ENCODE results near the gene PTPRD.

The PTPRD gene

DNA sequence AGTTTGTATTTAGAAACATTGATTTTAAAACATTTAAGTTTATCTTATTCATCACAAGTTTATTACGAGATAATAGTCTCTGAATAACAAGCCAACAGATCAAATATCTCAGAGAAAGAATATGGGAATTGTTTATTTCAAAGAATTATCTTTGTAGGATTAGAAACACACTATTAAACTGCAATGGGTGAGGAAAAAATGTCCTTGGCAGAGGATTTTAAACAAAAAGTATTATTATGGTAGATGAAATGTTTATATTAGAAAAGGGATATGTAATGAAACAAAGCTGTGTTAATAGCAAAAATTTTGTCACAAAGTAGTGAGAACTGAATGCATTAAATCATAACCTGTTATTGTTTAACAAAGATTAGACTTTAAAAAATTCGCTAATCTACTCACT lies 1430.4 kb downstream of the PTPRD start:
- H3K4me1 ChIP-seq (ENCODE audit: control insufficient read depth, low read depth, low read length) = no peaks in the 10 kb centered on the region
- H3K9me3 ChIP-seq (ENCODE audit: control insufficient read depth, low read depth, low read length) = no peaks in the 10 kb centered on the region
- H3K27me3 ChIP-seq (ENCODE audit: control insufficient read depth, insufficient read depth, low read length) = no peaks in the 10 kb centered on the region
- no peak overlapping the region for H3K9ac ChIP-seq (ENCODE audit: low read length)
- H3K27ac ChIP-seq (ENCODE audit: low read length) = no peak overlapping the region
- H3K4me3 ChIP-seq (ENCODE audit: low read length) = no peak overlapping the region
- H3K36me3 ChIP-seq (ENCODE audit: control insufficient read depth, low read depth, low read length) = no peaks in the 10 kb centered on the region

DNA sequence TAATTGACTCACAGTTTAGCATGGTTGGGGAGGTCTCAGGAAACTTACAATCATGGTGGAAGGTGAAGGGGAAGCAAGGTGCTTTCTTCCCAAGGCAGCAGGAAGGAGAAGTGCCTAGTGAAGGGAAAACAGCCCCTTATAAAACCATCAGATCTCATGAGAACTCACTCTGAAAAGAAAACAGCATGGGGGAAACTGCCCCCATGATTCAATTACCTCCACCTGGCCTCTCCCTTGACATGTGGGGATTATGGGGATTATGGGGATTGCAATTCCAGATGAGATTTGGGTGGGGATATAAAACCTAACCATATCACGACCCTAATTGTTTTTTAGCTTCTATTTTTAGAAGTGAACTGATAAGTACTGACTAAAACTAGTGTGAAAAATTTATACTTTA lies 1435.7 kb downstream of the PTPRD start:
- Histone ChIP-seq H3K27me3 (ENCODE audit: control insufficient read depth, insufficient read depth, low read length) (no peaks in the 10 kb centered on the region), H3K4me3 (ENCODE audit: low read length) (no peak overlapping the region), H3K36me3 (ENCODE audit: control insufficient read depth, low read depth, low read length) (no peaks in the 10 kb centered on the region), H3K27ac (ENCODE audit: low read length) (no peak overlapping the region), H3K4me1 (ENCODE audit: control insufficient read depth, low read depth, low read length) (no peaks in the 10 kb centered on the region), H3K9me3 (ENCODE audit: control insufficient read depth, low read depth, low read length) (no peaks in the 10 kb centered on the region), H3K9ac (ENCODE audit: low read length) (no peak overlapping the region)

DNA sequence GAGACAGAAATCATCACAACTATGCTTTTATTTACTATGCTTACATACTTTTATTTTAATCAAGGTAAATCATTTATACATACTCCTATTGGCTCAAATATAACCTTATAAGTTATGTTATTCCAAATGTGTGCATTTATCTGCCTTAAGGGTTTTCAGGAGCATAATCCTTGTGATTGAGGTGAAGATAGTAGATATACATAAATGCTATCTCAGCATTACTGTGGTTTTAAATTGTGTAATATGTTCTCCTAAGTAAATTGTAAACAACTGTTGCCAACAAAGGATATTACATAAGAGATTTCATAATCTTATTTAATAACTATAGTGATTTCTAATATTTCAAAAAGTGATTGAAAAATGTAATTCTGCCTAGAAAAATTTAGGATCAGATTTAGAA lies 1438.4 kb downstream of the PTPRD start:
- H3K4me1 ChIP-seq (ENCODE audit: control insufficient read depth, low read depth, low read length) = no peaks in the 10 kb centered on the region
- H3K9ac ChIP-seq (ENCODE audit: low read length) = no peak overlapping the region
- no peaks in the 10 kb centered on the region for H3K9me3 ChIP-seq (ENCODE audit: control insufficient read depth, low read depth, low read length)
- H3K4me3 ChIP-seq (ENCODE audit: low read length) = no peak overlapping the region
- H3K27me3 ChIP-seq (ENCODE audit: control insufficient read depth, insufficient read depth, low read length) = no peaks in the 10 kb centered on the region
- H3K27ac ChIP-seq (ENCODE audit: low read length) = no peak overlapping the region
- H3K36me3 ChIP-seq (ENCODE audit: control insufficient read depth, low read depth, low read length) = no peaks in the 10 kb centered on the region

DNA sequence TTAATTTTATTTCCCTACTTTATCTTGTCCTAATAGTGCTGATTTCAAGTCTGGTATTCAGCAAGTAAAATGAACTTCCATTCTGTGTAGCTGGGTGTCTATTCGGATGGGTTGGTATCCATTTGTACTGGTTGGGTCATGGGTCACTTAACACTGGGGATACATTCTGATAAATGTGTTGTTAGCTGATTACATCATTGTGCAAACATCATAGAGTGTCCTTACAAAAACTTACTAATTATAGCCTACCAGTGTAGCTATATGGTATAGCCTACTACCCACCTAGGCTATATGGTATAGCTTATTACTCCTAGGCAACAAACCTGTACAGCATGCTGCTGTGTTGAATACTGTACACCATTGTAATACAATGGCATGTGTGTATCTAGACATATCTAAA lies 1439.5 kb downstream of the PTPRD start:
- no peaks in the 10 kb centered on the region for H3K4me1 ChIP-seq (ENCODE audit: control insufficient read depth, low read depth, low read length)
- H3K9me3 ChIP-seq (ENCODE audit: control insufficient read depth, low read depth, low read length) = no peaks in the 10 kb centered on the region
- no peaks in the 10 kb centered on the region for H3K27me3 ChIP-seq (ENCODE audit: control insufficient read depth, insufficient read depth, low read length)
- H3K27ac ChIP-seq (ENCODE audit: low read length) = no peak overlapping the region
- no peak overlapping the region for H3K9ac ChIP-seq (ENCODE audit: low read length)
- H3K4me3 ChIP-seq (ENCODE audit: low read length) = no peak overlapping the region
- no peaks in the 10 kb centered on the region for H3K36me3 ChIP-seq (ENCODE audit: control insufficient read depth, low read depth, low read length)

DNA sequence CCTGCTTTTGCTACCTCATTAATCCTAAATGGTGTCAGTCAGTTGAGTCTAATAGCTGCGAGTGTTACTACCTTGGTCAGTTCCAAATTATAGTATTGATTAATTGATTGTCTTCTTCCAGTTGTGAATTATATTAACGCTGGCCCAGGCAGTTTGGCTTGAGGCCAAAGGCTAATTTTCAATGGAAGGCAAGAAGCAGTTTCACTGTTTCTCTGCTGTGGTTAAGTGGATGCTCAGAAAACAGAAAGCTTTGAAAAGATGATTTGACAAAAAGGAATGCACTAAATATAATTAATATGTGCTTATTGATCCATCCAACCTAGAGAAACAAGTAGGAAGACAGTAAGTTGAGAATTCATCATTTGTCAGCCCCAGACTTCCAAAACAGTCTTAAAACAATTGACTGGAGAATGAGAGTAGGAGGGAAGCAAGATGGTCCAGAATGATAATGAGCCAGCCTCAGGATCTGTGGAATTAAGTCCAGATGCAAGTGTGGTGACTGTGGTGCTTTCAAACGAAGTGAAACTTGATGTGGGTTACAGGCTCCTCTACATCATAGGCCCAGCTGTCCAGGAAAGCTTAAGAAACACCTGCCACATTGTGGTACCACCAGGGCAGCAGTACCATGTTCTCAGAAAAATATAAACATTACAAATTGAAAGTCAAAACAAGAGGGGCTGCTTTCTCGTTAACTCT lies 1442.2 kb downstream of the PTPRD start:
- H3K36me3 ChIP-seq (ENCODE audit: control insufficient read depth, low read depth, low read length) = no peaks in the 10 kb centered on the region
- H3K9me3 ChIP-seq (ENCODE audit: control insufficient read depth, low read depth, low read length) = no peaks in the 10 kb centered on the region
- no peak overlapping the region for H3K27ac ChIP-seq (ENCODE audit: low read length)
- H3K9ac ChIP-seq (ENCODE audit: low read length) = no peak overlapping the region
- no peaks in the 10 kb centered on the region for H3K27me3 ChIP-seq (ENCODE audit: control insufficient read depth, insufficient read depth, low read length)
- H3K4me1 ChIP-seq (ENCODE audit: control insufficient read depth, low read depth, low read length) = no peaks in the 10 kb centered on the region
- no peak overlapping the region for H3K4me3 ChIP-seq (ENCODE audit: low read length)

DNA sequence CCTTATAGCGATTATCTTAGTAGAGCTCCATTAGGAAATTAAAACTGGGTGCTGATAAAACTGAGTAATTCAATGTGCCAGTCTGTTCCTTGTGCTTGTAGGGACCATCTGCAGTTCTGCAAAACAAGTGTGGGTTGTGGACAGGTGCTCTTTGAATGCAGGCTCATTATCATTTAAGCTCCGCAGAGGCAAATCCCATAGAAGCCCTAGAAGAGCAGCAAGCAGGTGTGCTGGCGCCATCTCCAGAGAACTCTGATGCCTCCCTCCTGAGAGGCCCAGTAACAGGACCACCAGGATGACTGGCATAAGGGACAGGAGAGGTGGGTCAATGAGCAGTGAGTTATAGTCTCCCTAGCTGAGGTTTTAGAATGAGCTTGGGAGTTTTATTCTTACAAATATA lies 1470.8 kb downstream of the PTPRD start:
- Histone ChIP-seq H3K36me3 (ENCODE audit: control insufficient read depth, low read depth, low read length) (no peaks in the 10 kb centered on the region), H3K27me3 (ENCODE audit: control insufficient read depth, insufficient read depth, low read length) (no peaks in the 10 kb centered on the region), H3K9me3 (ENCODE audit: control insufficient read depth, low read depth, low read length) (no peaks in the 10 kb centered on the region), H3K4me3 (ENCODE audit: low read length) (no peak overlapping the region), H3K27ac (ENCODE audit: low read length) (no peak overlapping the region), H3K9ac (ENCODE audit: low read length) (no peak overlapping the region), H3K4me1 (ENCODE audit: control insufficient read depth, low read depth, low read length) (no peaks in the 10 kb centered on the region)

DNA sequence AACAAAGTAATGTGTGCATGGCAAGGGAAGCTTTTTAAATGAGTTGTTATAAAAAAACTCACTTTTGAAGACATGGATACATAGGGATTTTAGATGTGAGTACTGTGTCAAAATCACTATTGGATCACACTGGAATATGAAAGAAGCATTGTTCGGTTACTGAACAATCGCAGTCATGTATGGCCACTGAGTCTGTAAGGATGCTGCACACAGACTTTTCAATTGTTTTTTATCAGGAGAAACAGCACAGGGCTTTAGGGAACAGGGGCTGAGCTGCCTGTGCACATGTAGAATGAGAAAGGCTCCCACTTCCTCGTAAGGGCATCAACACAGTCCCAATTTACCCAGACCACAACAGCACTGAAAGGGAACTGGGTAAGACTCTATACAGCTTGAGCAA lies 1479.3 kb downstream of the PTPRD start:
- no peak overlapping the region for H3K27ac ChIP-seq (ENCODE audit: low read length)
- H3K36me3 ChIP-seq (ENCODE audit: control insufficient read depth, low read depth, low read length) = no peaks in the 10 kb centered on the region
- no peaks in the 10 kb centered on the region for H3K27me3 ChIP-seq (ENCODE audit: control insufficient read depth, insufficient read depth, low read length)
- no peak overlapping the region for H3K9ac ChIP-seq (ENCODE audit: low read length)
- H3K9me3 ChIP-seq (ENCODE audit: control insufficient read depth, low read depth, low read length) = no peaks in the 10 kb centered on the region
- no peak overlapping the region for H3K4me3 ChIP-seq (ENCODE audit: low read length)
- no peaks in the 10 kb centered on the region for H3K4me1 ChIP-seq (ENCODE audit: control insufficient read depth, low read depth, low read length)

DNA sequence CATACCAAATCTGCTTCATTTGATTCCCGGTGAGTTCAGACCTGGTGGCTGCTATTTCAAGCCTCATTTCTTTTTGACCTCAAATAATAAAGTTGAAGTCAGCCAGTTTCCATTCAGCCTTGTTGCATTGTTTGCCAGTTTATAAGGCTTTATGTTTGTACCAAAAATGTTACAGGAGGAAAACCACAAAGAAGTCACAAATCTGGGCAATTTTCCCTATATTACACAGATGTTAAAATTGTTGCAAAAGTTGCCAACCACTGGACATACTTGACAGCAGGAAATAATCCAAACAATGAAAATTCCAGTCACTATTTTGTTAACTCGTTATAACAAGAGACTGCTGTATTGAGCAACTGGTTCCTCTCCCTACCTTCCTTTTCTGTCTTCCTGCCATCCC lies 1488.2 kb downstream of the PTPRD start:
- Histone ChIP-seq H3K9ac (ENCODE audit: low read length) (no peak overlapping the region), H3K27me3 (ENCODE audit: control insufficient read depth, insufficient read depth, low read length) (no peaks in the 10 kb centered on the region), H3K27ac (ENCODE audit: low read length) (no peak overlapping the region), H3K4me3 (ENCODE audit: low read length) (no peak overlapping the region), H3K9me3 (ENCODE audit: control insufficient read depth, low read depth, low read length) (no peaks in the 10 kb centered on the region), H3K36me3 (ENCODE audit: control insufficient read depth, low read depth, low read length) (no peaks in the 10 kb centered on the region), H3K4me1 (ENCODE audit: control insufficient read depth, low read depth, low read length) (no peaks in the 10 kb centered on the region)

DNA sequence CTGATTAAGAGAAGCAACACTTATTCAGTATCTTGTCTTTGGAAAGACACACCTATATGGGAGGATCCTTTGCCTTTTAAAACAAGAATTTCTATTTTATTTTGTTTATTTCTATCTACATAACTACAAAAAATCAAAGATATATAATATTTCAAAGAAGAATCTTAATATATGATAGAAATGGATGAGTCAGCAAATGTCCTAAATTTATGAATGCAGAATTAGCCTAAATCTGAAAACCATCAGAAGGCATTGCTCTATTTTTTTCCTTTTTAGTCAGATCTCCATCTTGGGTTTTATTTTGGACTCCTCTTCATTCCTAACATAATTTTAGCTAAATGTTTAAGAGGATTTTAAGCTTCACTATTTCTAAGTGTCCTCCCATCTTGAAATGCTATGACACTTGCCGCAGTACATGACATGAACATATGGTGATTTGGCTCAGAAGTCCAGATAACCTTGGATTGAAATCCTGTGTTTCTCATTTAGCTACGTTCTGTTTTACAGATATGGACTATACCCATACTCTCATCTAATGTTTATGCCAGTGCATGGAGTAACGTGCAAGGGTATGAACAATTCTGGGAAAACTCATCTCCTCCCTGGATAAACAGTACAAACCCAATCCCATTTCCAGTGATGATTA lies 1490.4 kb downstream of the PTPRD start:
- Histone ChIP-seq H3K27ac (ENCODE audit: low read length) (no peak overlapping the region), H3K9ac (ENCODE audit: low read length) (no peak overlapping the region), H3K9me3 (ENCODE audit: control insufficient read depth, low read depth, low read length) (no peaks in the 10 kb centered on the region), H3K4me3 (ENCODE audit: low read length) (no peak overlapping the region), H3K36me3 (ENCODE audit: control insufficient read depth, low read depth, low read length) (no peaks in the 10 kb centered on the region), H3K27me3 (ENCODE audit: control insufficient read depth, insufficient read depth, low read length) (no peaks in the 10 kb centered on the region), H3K4me1 (ENCODE audit: control insufficient read depth, low read depth, low read length) (no peaks in the 10 kb centered on the region)

DNA sequence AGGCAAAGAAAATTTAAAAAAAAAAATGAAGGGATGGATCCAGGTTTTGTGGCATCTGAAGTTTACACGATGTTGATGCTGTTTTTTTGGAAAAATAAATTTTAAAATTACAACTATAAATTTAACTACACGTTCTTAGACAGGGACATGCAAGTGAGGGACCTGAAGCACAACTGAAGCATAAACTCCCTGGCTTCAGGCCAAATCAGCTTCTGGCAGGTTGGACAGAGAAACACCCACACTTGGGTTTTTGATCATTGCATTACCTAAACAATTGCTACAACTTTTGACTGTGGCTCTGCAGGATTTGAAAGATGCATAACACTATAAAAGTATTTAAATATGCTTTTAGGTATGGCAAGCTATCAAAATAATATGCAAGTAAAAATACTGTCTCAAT lies 1494.9 kb downstream of the PTPRD start:
- H3K4me1 ChIP-seq (ENCODE audit: control insufficient read depth, low read depth, low read length) = peaks cover 4% of the 10 kb centered on the region
- no peaks in the 10 kb centered on the region for H3K36me3 ChIP-seq (ENCODE audit: control insufficient read depth, low read depth, low read length)
- H3K4me3 ChIP-seq (ENCODE audit: low read length) = no peak overlapping the region
- H3K9ac ChIP-seq (ENCODE audit: low read length) = no peak overlapping the region
- no peak overlapping the region for H3K27ac ChIP-seq (ENCODE audit: low read length)
- H3K27me3 ChIP-seq (ENCODE audit: control insufficient read depth, insufficient read depth, low read length) = no peaks in the 10 kb centered on the region
- no peaks in the 10 kb centered on the region for H3K9me3 ChIP-seq (ENCODE audit: control insufficient read depth, low read depth, low read length)

DNA sequence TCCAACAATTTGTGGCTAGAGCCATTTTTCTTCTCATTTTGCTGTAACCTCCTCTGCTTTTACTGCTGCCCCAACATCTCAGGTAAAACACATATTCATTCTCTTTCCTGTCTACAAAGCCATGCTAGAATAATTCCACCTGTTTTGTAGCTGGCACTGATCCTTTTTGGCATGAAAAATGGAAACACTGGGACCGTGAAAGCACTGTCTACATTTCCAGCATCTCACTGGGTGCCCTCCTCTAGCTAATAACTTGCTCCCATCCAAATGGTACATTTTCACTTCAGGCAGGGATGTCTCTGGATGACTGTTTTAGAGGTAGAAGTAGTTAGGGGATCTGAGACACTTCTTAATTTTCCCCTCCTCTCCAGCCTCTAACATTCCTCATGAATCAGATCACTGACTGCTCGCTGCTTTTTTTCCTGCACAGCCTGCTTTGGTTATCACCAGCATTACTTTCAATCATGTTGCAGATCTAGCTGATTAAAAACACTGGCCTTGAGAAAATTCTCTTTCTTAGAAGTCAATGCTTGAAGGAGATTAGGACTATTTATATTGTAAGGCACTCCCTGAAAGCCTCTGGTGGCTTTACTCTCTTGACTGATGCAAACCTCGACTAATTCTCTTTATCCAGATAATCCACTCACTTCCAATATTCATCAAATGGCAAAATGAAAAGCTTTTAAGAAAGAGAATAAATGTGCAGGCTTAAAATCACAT lies 1500.6 kb downstream of the PTPRD start:
- Histone ChIP-seq H3K27ac (ENCODE audit: low read length) (no peak overlapping the region), H3K27me3 (ENCODE audit: control insufficient read depth, insufficient read depth, low read length) (no peaks in the 10 kb centered on the region), H3K9me3 (ENCODE audit: control insufficient read depth, low read depth, low read length) (no peaks in the 10 kb centered on the region), H3K36me3 (ENCODE audit: control insufficient read depth, low read depth, low read length) (no peaks in the 10 kb centered on the region), H3K4me1 (ENCODE audit: control insufficient read depth, low read depth, low read length) (peaks cover 10% of the 10 kb centered on the region), H3K9ac (ENCODE audit: low read length) (no peak overlapping the region), H3K4me3 (ENCODE audit: low read length) (no peak overlapping the region)

DNA sequence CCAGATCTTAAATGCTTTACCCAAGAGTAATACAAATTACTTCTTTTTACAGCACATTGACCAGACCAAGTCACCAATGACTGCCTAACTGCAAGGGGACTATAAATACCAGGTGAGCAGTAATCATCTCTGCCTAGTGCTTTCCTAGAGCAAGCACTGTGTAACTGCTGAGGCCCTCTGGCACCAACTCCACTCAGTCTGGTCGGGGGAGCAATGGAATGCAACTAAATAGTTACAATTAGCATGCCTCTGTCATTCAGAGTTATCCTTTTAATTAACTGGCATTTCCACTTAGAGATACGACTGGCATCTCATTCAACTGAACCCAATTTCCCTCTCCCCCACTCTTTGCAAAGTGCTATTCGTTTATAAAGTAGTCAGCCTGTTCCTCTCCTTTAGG lies 1504.2 kb downstream of the PTPRD start:
- Histone ChIP-seq H3K9me3 (ENCODE audit: control insufficient read depth, low read depth, low read length) (no peaks in the 10 kb centered on the region), H3K27me3 (ENCODE audit: control insufficient read depth, insufficient read depth, low read length) (no peaks in the 10 kb centered on the region), H3K4me1 (ENCODE audit: control insufficient read depth, low read depth, low read length) (peaks cover 6% of the 10 kb centered on the region), H3K27ac (ENCODE audit: low read length) (no peak overlapping the region), H3K9ac (ENCODE audit: low read length) (no peak overlapping the region), H3K36me3 (ENCODE audit: control insufficient read depth, low read depth, low read length) (no peaks in the 10 kb centered on the region), H3K4me3 (ENCODE audit: low read length) (no peak overlapping the region)
